ENCODE results near the gene FOXP1.
"Not testable (repeated sequence)": the region's sequence is repeated elsewhere in the genome, so short reads cannot be mapped to it uniquely, and the experiment has no call there.

The FOXP1 gene

DNA sequence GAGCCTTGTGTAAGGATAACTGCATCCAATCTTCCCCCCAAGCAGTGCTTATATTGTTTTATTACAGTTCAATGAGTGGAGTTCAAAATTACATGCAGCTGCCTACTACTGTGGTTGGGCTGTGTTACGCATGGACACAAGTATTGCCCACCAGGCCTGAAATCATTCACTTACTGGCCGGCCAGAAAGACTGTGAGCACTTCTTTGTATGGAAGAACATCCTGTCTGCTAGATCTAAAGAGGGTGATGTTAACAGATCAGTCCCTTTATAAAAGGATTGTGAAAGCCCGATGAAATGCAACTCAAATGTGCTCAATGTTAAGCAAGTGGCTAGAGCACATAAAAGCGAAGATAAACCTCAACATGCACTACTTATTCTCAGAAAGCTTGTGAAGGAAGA is 132.5 kb downstream of the FOXP1 start:
- DNase-seq (ENCODE audit: low spot score) = no peak

GRCh38 chr3:71450162-71450561 is 133.4 kb downstream of the FOXP1 start:
- DNase-seq (ENCODE audit: low spot score) = no peak

GRCh38 chr3:71447803-71448202 is 135.7 kb downstream of the FOXP1 start:
- no peak for DNase-seq (ENCODE audit: low spot score)

- no peak for DNase-seq (ENCODE audit: low spot score)
Measured at GRCh38 chr3:71447197-71447596, 136.3 kb downstream of the FOXP1 start.

GRCh38 chr3:71446734-71447133 is 136.8 kb downstream of the FOXP1 start:
- no peak for DNase-seq (ENCODE audit: low spot score)

DNA sequence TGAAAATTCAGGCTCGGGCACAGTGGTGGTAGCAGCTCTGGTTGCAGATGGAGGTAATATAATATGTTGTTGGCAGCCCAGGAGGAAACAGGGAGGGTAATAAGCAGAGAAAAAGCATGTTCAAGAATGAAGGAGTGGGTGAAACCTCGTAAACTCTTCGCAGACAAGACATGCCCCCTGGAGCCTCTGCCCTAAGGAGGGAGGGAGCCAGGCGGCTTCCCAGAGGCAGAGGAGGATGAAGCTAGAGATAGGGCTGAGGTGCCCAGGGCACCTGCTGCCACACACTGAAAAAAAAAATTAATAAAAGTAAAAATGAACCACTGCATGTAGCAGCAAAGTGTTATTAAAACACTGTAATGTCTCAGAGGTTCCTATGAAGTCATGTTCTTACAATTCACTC is 137.3 kb downstream of the FOXP1 start:
- DNase-seq (ENCODE audit: low spot score) = no peak

DNA sequence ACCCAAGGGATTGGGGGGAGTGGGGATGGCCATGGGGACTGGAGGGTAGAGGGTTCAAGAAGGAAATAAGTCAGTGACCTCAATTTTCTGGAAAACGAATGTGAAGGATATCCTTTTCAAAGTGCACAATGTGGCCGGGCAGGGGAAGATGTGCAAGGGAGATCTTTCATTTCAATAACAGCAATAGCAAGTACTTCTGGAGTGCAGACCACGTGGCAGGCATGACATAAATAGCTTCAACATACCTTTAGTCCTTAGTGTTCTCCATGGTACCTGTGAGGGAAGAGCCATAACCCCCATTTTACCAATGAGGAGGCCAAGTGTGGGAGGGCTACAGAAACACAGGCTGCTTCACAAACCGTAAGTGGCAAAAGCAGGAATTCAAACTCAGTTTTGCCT is 138.7 kb downstream of the FOXP1 start:
- no peak for DNase-seq (ENCODE audit: low spot score)

- no peak for DNase-seq (ENCODE audit: low spot score)
Measured at GRCh38 chr3:71444028-71444860, 139.3 kb downstream of the FOXP1 start.

GRCh38 chr3:71443332-71443731 is 140.2 kb downstream of the FOXP1 start:
- DNase-seq (ENCODE audit: low spot score) = no peak

DNA sequence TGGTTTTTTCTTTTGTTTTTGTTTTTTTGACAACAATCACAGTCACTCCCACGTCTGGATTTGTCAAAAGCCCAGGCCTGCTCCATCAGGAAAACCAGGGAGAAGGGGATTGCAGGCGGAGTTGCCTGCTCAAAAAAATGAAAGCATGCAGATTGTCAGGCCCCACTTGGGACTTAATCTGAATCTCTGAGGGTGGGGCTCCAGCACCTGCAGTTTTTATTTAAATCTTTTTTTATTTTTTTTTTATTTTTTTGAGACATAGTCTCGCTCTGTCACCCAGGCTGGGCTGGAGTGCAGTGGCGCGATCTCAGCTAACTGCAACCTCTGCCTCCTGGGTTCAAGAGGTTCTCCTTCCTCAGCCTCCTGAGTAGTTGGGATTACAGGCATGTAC is 140.9 kb downstream of the FOXP1 start:
- no peak for DNase-seq (ENCODE audit: low spot score)

DNA sequence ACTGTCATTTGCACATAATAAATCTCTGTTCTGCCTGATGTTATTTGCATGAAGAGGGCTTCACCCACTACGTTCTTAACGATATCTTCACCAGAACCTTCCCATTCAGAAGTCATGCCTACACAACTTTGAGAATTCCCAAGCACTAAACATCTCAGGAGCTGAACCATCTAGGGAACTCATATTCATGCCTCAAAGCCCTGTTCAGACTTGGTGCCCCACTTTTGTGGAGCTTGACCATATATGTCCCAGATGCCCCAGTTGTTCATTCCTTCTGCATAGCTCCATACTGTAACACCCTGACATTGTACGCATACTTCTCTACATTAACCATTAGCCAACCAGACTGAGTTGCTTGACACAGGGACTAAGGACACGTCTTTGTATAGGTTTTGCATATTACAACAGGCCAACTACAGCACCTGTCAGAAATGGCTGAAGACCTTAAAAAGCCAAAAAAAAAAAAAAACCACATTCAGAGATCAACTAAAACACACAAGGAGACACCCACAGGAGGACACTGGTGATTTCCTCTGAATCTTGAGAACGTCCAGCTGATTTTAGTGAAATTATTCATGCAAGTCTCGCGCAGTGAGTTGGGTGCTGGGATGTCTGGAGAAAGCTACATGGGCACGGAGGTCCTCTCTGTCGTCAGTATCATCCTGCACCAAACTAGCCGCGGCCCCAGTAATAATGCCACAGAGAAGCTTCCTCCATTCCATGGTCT is 141.4 kb downstream of the FOXP1 start:
- no peak for DNase-seq (ENCODE audit: low spot score)

DNA sequence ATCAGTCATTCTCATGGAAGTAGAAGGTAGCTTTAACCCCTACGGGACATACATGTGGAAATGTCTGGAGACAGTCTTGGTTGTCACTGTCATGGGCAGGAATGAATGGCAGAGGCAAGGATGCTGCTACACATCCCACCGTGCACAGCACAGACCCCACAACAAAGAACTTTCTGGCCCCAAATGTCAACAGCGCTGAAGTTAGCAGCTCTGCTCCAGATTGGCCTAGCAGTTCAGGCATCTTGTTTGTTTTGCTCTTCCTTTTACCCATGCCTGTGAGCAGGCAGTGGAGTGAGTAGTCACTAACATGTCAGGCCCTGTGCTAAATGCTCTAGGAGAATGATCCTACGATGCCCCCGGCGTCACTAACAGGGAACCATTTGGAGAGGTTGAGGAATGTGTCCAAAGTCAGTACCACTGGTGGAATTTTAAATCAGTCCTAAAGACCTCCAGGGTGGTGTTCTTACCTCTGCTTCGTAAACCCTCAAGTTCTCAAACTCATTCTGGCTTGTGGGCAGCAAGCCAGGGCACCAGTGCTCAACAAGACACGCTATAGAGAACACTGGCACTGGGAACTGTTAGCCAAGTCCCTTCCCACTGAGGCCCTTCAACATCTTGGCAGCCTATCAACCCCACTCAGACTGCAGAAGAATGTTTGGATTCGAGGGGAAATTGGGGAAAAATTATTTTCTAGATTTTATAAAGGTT is 142.2 kb downstream of the FOXP1 start:
- DNase-seq (ENCODE audit: low spot score) = no peak

- DNase-seq (ENCODE audit: low spot score) = no peak
Measured at GRCh38 chr3:71438904-71439303, 144.6 kb downstream of the FOXP1 start.

- no peak for DNase-seq (ENCODE audit: low spot score)
Measured at GRCh38 chr3:71438071-71438685, 145.3 kb downstream of the FOXP1 start.

DNA sequence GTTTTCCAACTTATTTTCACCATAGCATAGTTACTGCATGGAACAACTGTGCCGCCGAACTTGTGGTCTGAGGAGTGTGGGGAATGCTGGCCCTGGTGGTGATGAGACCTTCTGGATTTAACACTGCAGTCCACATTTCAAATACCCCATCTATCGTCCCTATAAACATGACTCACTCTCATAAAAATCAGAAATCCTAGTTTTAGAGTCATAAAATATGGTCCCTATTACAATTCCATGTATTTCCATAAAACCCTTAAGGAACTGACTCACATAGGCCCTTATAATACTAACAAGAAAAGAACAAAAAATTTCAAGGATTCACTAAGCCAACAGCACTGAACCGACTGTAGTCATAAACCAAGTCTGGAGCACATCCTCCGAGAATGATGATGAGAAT is 147.2 kb downstream of the FOXP1 start:
- DNase-seq (ENCODE audit: low spot score) = no peak

- DNase-seq (ENCODE audit: low spot score) = not testable (repeated sequence)
Measured at GRCh38 chr3:71435836-71436235, 147.7 kb downstream of the FOXP1 start.

GRCh38 chr3:71433631-71434030 is 149.9 kb downstream of the FOXP1 start:
- no peak for DNase-seq (ENCODE audit: low spot score)

DNA sequence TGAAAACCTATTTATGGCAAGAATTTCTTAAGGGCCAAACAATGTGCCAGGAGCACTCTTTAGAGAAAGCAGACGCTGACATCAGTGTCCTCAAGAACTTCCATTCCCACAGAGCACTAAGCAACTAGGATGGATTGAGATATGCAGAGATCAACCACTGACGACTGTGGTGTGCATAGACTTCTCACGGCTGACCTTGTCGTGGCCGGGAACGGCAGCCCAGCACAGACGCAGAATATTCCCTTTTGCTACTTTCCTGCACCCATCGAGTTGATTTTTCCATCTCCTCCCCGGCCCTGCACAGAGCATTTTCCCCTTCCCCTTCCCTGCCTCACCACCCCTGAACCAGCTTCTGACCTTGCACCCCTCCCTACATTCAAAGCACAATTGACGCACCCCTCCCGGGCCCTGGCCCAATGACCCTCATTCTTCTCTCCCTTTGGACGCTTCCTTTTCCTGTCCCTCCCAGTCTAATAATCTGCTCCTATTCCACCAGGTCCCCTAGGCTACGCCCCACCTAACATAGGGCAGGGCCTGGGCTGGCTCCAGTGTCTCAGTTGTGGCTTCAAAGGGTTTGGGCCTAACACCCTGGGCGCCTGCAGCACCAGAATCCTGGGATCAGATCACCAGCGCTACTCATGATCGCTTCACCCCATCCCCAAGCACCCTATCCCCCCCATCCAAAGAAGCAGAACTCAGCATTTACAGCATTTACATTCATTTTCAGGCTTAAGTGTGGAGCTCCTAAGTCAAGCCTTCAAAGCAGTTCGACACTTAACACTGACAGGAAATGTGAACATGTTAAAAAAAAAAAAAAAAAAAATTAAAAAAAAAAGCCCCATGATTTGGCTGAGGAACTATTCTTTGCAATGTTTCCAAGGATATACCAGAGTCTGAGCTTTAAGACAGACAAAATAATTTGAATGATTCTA is 151.2 kb downstream of the FOXP1 start:
- no peak for DNase-seq (ENCODE audit: low spot score)

GRCh38 chr3:71430941-71431552 is 152.5 kb downstream of the FOXP1 start:
- DNase-seq (ENCODE audit: low spot score) = no peak

- DNase-seq (ENCODE audit: low spot score) = no peak
Measured at GRCh38 chr3:71429597-71429988, 153.9 kb downstream of the FOXP1 start.
